OCI-LY7 (cell line): ENCODE results near the gene PER3. TPM values are rescaled to one million over a fixed set of nuclear protein-coding genes. Genes with fewer than 3 reads are reported as not detected.

Experiments used
- BruUV-seq: library from RNA; stranded (reverse); fragments of 400-500 nt; replicated peaks from 2 replicates; lab custom pipeline; 2021; lab: Mats Ljungman, UMichigan
- CTCF ChIA-PET: fragments of 300-600 bp; sonication (Branson Sonifier 250); formaldehyde crosslinking; loops from one replicate; lab custom pipeline; 2022; ENCODE audit warnings: antibody characterized with exemption; ENCODE audit not compliant: unreplicated experiment; lab: Charles Lee
- POLR2A ChIA-PET: fragments of 300-600 bp; sonication (Branson Sonifier 250); formaldehyde crosslinking; loops from one replicate; lab custom pipeline; 2022; ENCODE audit warnings: antibody characterized with exemption; lab: Charles Lee
- DNase-seq: peaks from one replicate; pipeline ENCODE4 v3.0.0-alpha.2; 2015; ENCODE audit warnings: low spot score
- H2AFZ ChIP-seq: fragments of 200-600 bp; sonication (generic), shearing (Covaris generic); 2 replicates; pipeline ENCODE4 v1.6.1; 2014; ENCODE audit warnings: mild to moderate bottlenecking, antibody characterized with exemption, low read length, moderate library complexity
- H3K27ac ChIP-seq: fragments of 200-600 bp; sonication (generic); 2 replicates; pipeline ENCODE4 v1.5.1; 2014; ENCODE audit warnings: mixed run types, low read depth, mild to moderate bottlenecking, moderate library complexity, low read length, inconsistent platforms; ENCODE audit not compliant: poor library complexity, severe bottlenecking
- H3K36me3 ChIP-seq: fragments of 200-600 bp; sonication (generic); 2 replicates; pipeline ENCODE4 v1.6.1; 2014; ENCODE audit warnings: mild to moderate bottlenecking, antibody characterized with exemption, low read length, moderate library complexity, mixed read lengths; ENCODE audit not compliant: insufficient read depth
- H3K4me1 ChIP-seq: fragments of 200-600 bp; sonication (generic); 2 replicates; pipeline ENCODE4 v1.5.1; 2014; ENCODE audit warnings: mild to moderate bottlenecking, low read length; ENCODE audit not compliant: insufficient read depth, poor library complexity, severe bottlenecking
- H3K4me2 ChIP-seq: fragments of 200-600 bp; sonication (generic); 2 replicates; pipeline ENCODE4 v1.6.1; 2014; ENCODE audit warnings: mild to moderate bottlenecking, low read length
- H3K4me3 ChIP-seq: fragments of 200-600 bp; sonication (generic); 2 replicates; pipeline ENCODE4 v1.5.1; 2014; ENCODE audit warnings: mild to moderate bottlenecking, low read depth, low read length; ENCODE audit not compliant: poor library complexity, severe bottlenecking
- H3K79me2 ChIP-seq: fragments of 200-600 bp; sonication (generic); 2 replicates; pipeline ENCODE4 v1.6.1; 2016; ENCODE audit warnings: low read depth, mild to moderate bottlenecking, low read length, moderate library complexity, mixed read lengths; ENCODE audit not compliant: insufficient read depth
- H3K9me2 ChIP-seq: fragments of 200-600 bp; sonication (generic); 2 replicates; pipeline ENCODE4 v1.6.1; 2016; ENCODE audit warnings: mild to moderate bottlenecking, low read length, mixed read lengths; ENCODE audit not compliant: insufficient read depth
- H3K9me3 ChIP-seq: fragments of 200-600 bp; sonication (generic); 2 replicates; pipeline ENCODE4 v1.6.1; 2014; ENCODE audit warnings: mild to moderate bottlenecking, mixed run types, low read length, mixed read lengths
- H4K20me1 ChIP-seq: fragments of 200-600 bp; sonication (generic); 2 replicates; pipeline ENCODE4 v1.6.1; 2014; ENCODE audit warnings: mild to moderate bottlenecking, antibody characterized with exemption, low read length, moderate library complexity, mixed read lengths; ENCODE audit not compliant: insufficient read depth
- CTCF ChIP-seq: fragments of 200-600 bp; sonication (generic); conservative IDR thresholded peaks from 2 replicates; pipeline ENCODE4 v1.5.1; 2014; ENCODE audit warnings: mild to moderate bottlenecking, antibody characterized with exemption, low read length, moderate library complexity, mixed read lengths
- EZH2phosphoT487 ChIP-seq: fragments of 200-600 bp; sonication (generic); IDR thresholded peaks from 2 replicates; pipeline ENCODE4 v1.6.1; 2018; ENCODE audit warnings: low read depth, borderline replicate concordance, mild to moderate bottlenecking, mixed run types, antibody characterized with exemption, low read length, moderate library complexity, mixed read lengths
- intact Hi-C: fragments of 100-400 bp; cut with micrococcal nuclease; formaldehyde crosslinking; loops from one replicate; pipeline ENCODE4 v1.10.0; 2022; ENCODE audit not compliant: unreplicated experiment
- total RNA-seq, 2 experiments: library from RNA; depleted of rRNA in 1 of 2; stranded (reverse); fragments of >200 nt in 1 of 2; shearing (Covaris generic) in 1 of 2; gene quantifications; 2 replicates each; pipeline ENCODE4 v1.2.3, GENCODE V29; 2014 to 2022

PER3 gene
- total RNA-seq, 2 experiments from 2014 or later = 9.0 to 13.1 TPM

DNA sequence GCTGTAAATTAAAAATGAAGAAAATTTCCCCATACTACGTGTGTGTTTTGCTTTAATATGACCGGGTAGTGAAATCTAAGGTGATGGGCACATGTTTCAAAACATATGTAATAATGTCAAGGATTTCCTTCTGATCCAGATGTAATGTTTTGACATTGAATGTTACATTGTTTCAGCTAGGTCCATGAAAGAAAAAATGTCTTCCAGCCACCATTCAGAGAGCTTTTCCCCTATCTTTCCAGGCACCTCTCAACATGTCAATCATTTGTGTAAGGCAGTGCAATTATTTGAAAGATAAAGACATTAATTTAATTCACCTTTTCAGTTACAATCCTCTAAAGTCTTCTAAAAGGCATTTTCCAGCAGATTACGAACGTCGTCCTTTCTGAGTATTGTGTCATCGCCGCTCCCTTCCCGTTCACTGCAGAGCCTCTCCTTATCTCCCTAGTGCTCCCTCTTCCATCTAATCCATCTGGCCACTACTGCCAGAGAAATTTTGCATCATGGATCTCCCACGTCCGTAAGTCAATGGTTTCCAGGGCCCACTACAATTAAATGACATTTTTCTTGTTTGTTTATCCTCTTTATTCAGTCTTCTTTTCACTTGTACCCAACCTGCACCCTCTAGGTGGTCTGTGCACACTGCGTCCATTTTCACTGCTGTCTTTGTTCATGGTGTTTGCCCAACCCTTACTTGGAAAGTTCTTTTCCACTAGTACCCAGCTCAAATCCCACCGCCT, 14.2 kb upstream of the PER3 start:
- CTCF ChIA-PET = no interaction called here
- no peak for DNase-seq

DNA sequence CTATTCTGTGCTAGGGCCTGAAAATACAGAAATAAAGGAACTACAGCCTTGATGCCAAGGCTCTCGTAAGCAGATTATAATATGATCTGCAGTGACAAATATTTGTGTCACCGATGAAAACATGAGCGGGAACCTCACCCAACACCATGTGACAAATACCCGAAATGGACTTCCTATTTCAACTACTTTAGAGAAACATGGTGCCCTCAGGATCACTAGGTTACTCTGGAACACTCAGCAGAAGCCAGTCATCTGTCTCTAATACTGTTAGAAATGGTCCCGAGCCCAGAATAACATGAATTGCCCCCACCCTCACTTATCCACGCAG, 13.5 kb upstream of the PER3 start:
- DNase-seq = no peak
- Histone ChIP-seq H3K9me2 (no peaks in the 10 kb centered on the region), H3K4me1 (peaks cover 7% of the 10 kb centered on the region), H3K4me3 (peak overlapping the region; percentile 98), H3K79me2 (peaks cover 13% of the 10 kb centered on the region; the same call in 1 of the 2 replicates), H3K9me3 (no peaks in the 10 kb centered on the region), H3K27ac (no peak overlapping the region), H3K36me3 (peaks cover 21% of the 10 kb centered on the region), H3K4me2 (peak overlapping the region; percentile 92), H4K20me1 (no peaks in the 10 kb centered on the region), H2AFZ (peak overlapping the region; percentile 100)
- no TSS peak for BruUV-seq
- ChIA-PET CTCF (no interaction called here), POLR2A (interaction anchor here (1.7 kb wide), 1 partner anchor 10 kb away, joined by 4 read pairs; no protein-coding TSS in a partner anchor)
- intact Hi-C loops = loop anchor here (5.0 kb wide), 1 partner anchor 192 kb away; the partner anchor contains the start of gene PARK7
- no peak for TF ChIP-seq EZH2phosphoT487
- TF ChIP-seq CTCF = no peak

More for the DNA sequence above, 14.2 kb upstream of the PER3 start:
- no peaks in the 10 kb centered on the region for H4K20me1 ChIP-seq
- no peak overlapping the region for H3K4me3 ChIP-seq
- no peak overlapping the region for H3K4me2 ChIP-seq
- H3K4me1 ChIP-seq = peaks cover 7% of the 10 kb centered on the region
- no peaks in the 10 kb centered on the region for H3K9me3 ChIP-seq
- peaks cover 13% of the 10 kb centered on the region; the same call in 1 of the 2 replicates for H3K79me2 ChIP-seq
- no peaks in the 10 kb centered on the region for H3K9me2 ChIP-seq
- TF ChIP-seq CTCF = no peak
- TF ChIP-seq EZH2phosphoT487 = no peak
- H3K36me3 ChIP-seq = peaks cover 20% of the 10 kb centered on the region
- no TSS peak for BruUV-seq
- intact Hi-C loops = loop anchor here (5.0 kb wide), 1 partner anchor 192 kb away; the partner anchor contains the start of gene PARK7
- no peak overlapping the region for H3K27ac ChIP-seq
- POLR2A ChIA-PET = no interaction called here
- H2AFZ ChIP-seq = peak overlapping the region; percentile 100; the same call in 1 of the 2 replicates
